OCI-LY1 (cell line): ENCODE results near the gene CPT2.
"Not testable (repeated sequence)": the region's sequence is repeated elsewhere in the genome, so short reads cannot be mapped to it uniquely, and the experiment has no call there.

ENCODE experiments used
- CTCF ChIP-seq: fragments of 200-600 bp; sonication (generic), shearing (Covaris generic); IDR thresholded peaks from 2 replicates; pipeline ENCODE4 v1.5.1; 2017; ENCODE audit warnings: mild to moderate bottlenecking, antibody characterized with exemption, low read length, moderate library complexity, mixed read lengths
- EZH2 ChIP-seq: fragments of 200-600 bp; sonication (generic), shearing (Covaris generic); IDR thresholded peaks from 2 replicates; pipeline ENCODE4 v1.8.0; 2017; ENCODE audit warnings: borderline replicate concordance, mixed run types, mild to moderate bottlenecking, antibody characterized with exemption, low read length, moderate library complexity, mixed read lengths

- TF ChIP-seq CTCF, EZH2: not testable (repeated sequence)
Observed at GRCh38 chr1:53185955-53186297, 10.7 kb upstream of the CPT2 start.
